ENCODE data around the gene CDCP2.
A peak's percentile ranks its signal among the peaks of the same experiment; 100 is the strongest.
"Not testable (repeated sequence)": the region's sequence is repeated elsewhere in the genome, so short reads cannot be mapped to it uniquely, and the experiment has no call there.

The CDCP2 gene

DNA sequence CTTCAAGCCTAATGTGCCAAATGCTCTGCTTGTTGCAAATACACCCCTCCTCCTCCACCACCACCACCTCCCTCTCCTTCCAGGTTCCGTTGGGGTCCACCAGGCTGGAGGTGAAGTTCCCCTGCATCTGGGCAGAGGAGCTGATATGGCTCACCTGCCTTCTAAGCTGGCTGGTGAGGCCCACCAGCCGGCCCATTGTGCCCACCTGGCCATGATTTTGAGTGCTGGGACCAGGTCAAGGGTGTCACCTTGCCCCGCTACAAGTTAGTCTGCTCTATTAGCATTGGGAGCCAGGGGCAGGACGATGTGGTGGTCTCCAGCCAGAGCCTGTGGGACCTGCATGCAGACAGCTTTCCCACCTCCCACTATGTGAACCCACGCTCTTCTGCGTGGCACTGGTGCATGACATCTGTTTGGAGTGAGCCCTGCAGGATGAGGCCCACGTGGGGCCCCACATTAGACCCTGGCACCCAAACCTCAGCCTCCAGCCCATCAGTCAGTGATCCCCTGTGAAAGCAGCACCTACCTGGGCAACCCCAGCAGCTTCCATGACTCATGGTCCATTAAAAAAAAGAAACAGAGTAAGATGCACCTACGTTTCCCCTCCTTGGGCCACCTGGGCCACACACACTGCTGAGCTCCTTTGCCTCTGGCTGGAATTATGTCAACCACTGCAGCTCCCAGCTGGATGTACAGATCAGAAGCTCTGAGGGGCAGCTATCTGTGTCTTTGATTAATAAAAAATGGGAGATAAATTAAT lies 15.6 kb upstream of the CDCP2 start:
- Histone ChIP-seq H3K14ac (ENCODE audit: low read length in 2 of 2) (no peak overlapping the region), H3K4me1 (ENCODE audit: control insufficient read depth, insufficient read depth, low read depth, low read length) (no peaks in the 10 kb centered on the region), H3K4me2 (ENCODE audit: low read length, poor library complexity, severe bottlenecking) (no peak overlapping the region), H4K91ac (ENCODE audit: low read length) (no peak overlapping the region), H3K9me3 (ENCODE audit: control insufficient read depth, low read length) (no peaks in the 10 kb centered on the region), H2BK5ac (ENCODE audit: low read depth, low read length, poor library complexity, severe bottlenecking) (no peak overlapping the region), H3K18ac (ENCODE audit: low read depth in 1 of 2, low read length in 2 of 2) (no peak overlapping the region), H3K27ac (ENCODE audit: low read length, poor library complexity, severe bottlenecking) (no peak overlapping the region), H2BK15ac (ENCODE audit: low read depth, poor library complexity, severe bottlenecking) (no peak overlapping the region), H3K36me3 (ENCODE audit: control insufficient read depth in 1 of 2, insufficient read depth in 2 of 2, low read depth in 1 of 2, low read length in 2 of 2) (peaks cover 0 to 4% of the 10 kb centered on the region in 2 experiments), H3K9ac (ENCODE audit: low read length) (no peak overlapping the region), H2BK12ac (ENCODE audit: low read length in 2 of 2) (no peak overlapping the region), H3K4ac (ENCODE audit: low read depth in 1 of 2, low read length in 2 of 2) (no peak overlapping the region), H2AK5ac (ENCODE audit: low read length, severe bottlenecking) (no peak overlapping the region), H3K4me3 (ENCODE audit: insufficient read depth in 1 of 2, low read depth in 1 of 2, low read length in 2 of 2) (no peak overlapping the region), H3K27me3 (ENCODE audit: control insufficient read depth in 1 of 2, insufficient read depth in 1 of 2, low read length in 2 of 2) (peaks cover 4 to 5% of the 10 kb centered on the region in 2 experiments), H3K79me1 (replicated peaks; ENCODE audit: low read length, poor library complexity, severe bottlenecking) (no peaks in the 10 kb centered on the region), H2AFZ (ENCODE audit: low read depth, low read length) (no peak overlapping the region), H3K23ac (ENCODE audit: low read length in 2 of 2) (no peak overlapping the region), H2BK120ac (ENCODE audit: low read depth, low read length) (no peak overlapping the region), H4K8ac (ENCODE audit: low read length) (no peak overlapping the region)
- no peak for DNase-seq
- WGBS: 89% methylated on average over 8 of the region's 8 CpGs

DNA sequence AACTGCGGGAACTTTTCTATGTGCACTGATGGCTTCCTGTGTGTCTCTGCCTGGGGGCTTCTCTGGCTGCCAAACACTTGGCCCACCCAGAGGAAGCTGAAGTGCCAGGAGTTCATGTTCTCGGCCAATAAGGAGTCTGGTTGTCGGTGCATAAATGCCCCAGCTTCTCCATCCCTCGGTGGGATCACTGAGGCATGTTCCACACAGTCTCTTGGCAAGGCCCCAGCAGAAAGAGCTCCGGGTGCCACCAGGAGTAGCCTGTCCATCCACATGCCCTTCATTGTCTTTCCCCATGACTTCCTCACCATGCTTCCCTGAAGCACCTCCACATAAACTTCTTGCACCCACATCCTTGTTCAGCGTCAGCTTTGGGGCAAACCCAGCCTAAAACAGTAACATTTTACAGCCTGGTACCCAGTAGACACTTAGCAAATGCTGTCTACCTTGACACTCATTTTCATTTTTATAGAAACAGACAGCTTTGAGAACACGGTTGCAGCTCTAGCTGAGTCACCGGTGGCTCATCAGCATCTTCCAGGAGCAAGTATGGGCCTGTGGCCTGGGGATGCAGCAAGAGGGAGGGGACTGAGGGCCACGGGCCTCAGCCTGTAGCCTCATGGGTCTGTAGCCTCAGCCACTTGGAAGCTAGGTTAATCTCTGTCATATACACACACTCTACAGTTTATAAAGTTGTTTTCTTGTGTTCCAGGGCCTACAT lies 14.8 kb upstream of the CDCP2 start:
- Histone ChIP-seq H3K14ac (ENCODE audit: low read length in 2 of 2) (no peak overlapping the region), H3K4me3 (ENCODE audit: insufficient read depth in 1 of 2, low read depth in 1 of 2, low read length in 2 of 2) (no peak overlapping the region), H3K27me3 (ENCODE audit: control insufficient read depth in 1 of 2, insufficient read depth in 1 of 2, low read length in 2 of 2) (peaks cover 5 to 11% of the 10 kb centered on the region in 2 experiments), H3K4ac (ENCODE audit: low read depth in 1 of 2, low read length in 2 of 2) (no peak overlapping the region), H4K91ac (ENCODE audit: low read length) (no peak overlapping the region), H2AFZ (ENCODE audit: low read depth, low read length) (no peak overlapping the region), H3K9ac (ENCODE audit: low read length) (no peak overlapping the region), H3K4me2 (ENCODE audit: low read length, poor library complexity, severe bottlenecking) (no peak overlapping the region), H3K79me1 (replicated peaks; ENCODE audit: low read length, poor library complexity, severe bottlenecking) (no peaks in the 10 kb centered on the region), H3K36me3 (ENCODE audit: control insufficient read depth in 1 of 2, insufficient read depth in 2 of 2, low read depth in 1 of 2, low read length in 2 of 2) (peaks cover 0 to 4% of the 10 kb centered on the region in 2 experiments), H3K27ac (ENCODE audit: low read length, poor library complexity, severe bottlenecking) (no peak overlapping the region), H4K8ac (ENCODE audit: low read length) (no peak overlapping the region), H3K23ac (ENCODE audit: low read length in 2 of 2) (no peak overlapping the region), H2AK5ac (ENCODE audit: low read length, severe bottlenecking) (no peak overlapping the region), H2BK15ac (ENCODE audit: low read depth, poor library complexity, severe bottlenecking) (no peak overlapping the region), H3K18ac (ENCODE audit: low read depth in 1 of 2, low read length in 2 of 2) (no peak overlapping the region), H2BK5ac (ENCODE audit: low read depth, low read length, poor library complexity, severe bottlenecking) (no peak overlapping the region), H3K9me3 (ENCODE audit: control insufficient read depth, low read length) (no peaks in the 10 kb centered on the region), H3K4me1 (ENCODE audit: control insufficient read depth, insufficient read depth, low read depth, low read length) (peaks cover 2% of the 10 kb centered on the region), H2BK12ac (ENCODE audit: low read length in 2 of 2) (no peak overlapping the region), H2BK120ac (ENCODE audit: low read depth, low read length) (no peak overlapping the region)
- peak; percentile 32 for DNase-seq
- 72% methylated on average over 9 of the region's 9 CpGs for WGBS

GRCh38 chr1:54166357-54166756 lies 13.6 kb upstream of the CDCP2 start:
- 100% methylated on average over 7 of the region's 8 CpGs for WGBS
- not testable (repeated sequence) for H2AK5ac ChIP-seq (ENCODE audit: low read length, severe bottlenecking)

DNA sequence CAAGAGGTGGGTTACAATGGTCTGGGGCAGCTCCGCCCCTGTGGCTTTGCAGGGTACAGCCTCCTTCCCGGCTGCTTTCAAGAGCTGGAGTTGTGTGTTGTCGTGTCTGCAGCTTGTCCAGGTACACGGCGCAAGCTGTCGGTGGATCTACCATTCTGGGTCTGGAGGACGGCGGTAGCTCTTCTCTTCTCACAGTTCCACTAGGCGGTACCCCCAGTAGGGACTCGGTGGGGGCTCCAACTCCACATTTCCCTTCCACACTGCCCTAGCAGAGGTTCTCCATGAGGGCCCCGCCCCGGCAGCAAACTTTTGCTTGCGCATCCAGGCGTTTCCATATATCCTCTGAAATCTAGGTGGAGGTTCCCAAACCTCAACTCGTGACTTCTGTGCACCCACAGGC lies 12.3 kb upstream of the CDCP2 start:
- no peak overlapping the region for H2BK15ac ChIP-seq (ENCODE audit: low read depth, poor library complexity, severe bottlenecking)

More at GRCh38 chr1:54166357-54166756, 13.6 kb upstream of the CDCP2 start:
- not testable (repeated sequence) for H4K8ac ChIP-seq (ENCODE audit: low read length); H2AFZ ChIP-seq (ENCODE audit: low read depth, low read length); H2BK15ac ChIP-seq (ENCODE audit: low read depth, poor library complexity, severe bottlenecking); H3K18ac ChIP-seq (ENCODE audit: low read depth in 1 of 2, low read length in 2 of 2); H2BK12ac ChIP-seq (ENCODE audit: low read length in 2 of 2); H3K4me1 ChIP-seq (ENCODE audit: control insufficient read depth, insufficient read depth, low read depth, low read length); H3K27ac ChIP-seq (ENCODE audit: low read length, poor library complexity, severe bottlenecking); H3K36me3 ChIP-seq (ENCODE audit: control insufficient read depth in 1 of 2, insufficient read depth in 2 of 2, low read depth in 1 of 2, low read length in 2 of 2); H3K4ac ChIP-seq (ENCODE audit: low read depth in 1 of 2, low read length in 2 of 2); H3K4me3 ChIP-seq (ENCODE audit: insufficient read depth in 1 of 2, low read depth in 1 of 2, low read length in 2 of 2); H2BK120ac ChIP-seq (ENCODE audit: low read depth, low read length); DNase-seq; H3K9ac ChIP-seq (ENCODE audit: low read length); H3K79me1 ChIP-seq (replicated peaks; ENCODE audit: low read length, poor library complexity, severe bottlenecking); H3K9me3 ChIP-seq (ENCODE audit: control insufficient read depth, low read length); H4K91ac ChIP-seq (ENCODE audit: low read length); H3K4me2 ChIP-seq (ENCODE audit: low read length, poor library complexity, severe bottlenecking); H3K23ac ChIP-seq (ENCODE audit: low read length in 2 of 2); H3K14ac ChIP-seq (ENCODE audit: low read length in 2 of 2); H2BK5ac ChIP-seq (ENCODE audit: low read depth, low read length, poor library complexity, severe bottlenecking)
- H3K27me3 ChIP-seq (ENCODE audit: control insufficient read depth in 1 of 2, insufficient read depth in 1 of 2, low read length in 2 of 2): peaks cover 13 to 16% of the 10 kb centered on the region in 2 experiments

More for the DNA sequence above, 12.3 kb upstream of the CDCP2 start:
- H3K27ac ChIP-seq (ENCODE audit: low read length, poor library complexity, severe bottlenecking): no peak overlapping the region
- no peak overlapping the region for H2BK120ac ChIP-seq (ENCODE audit: low read depth, low read length)
- no peak overlapping the region for H3K4me3 ChIP-seq (ENCODE audit: insufficient read depth in 1 of 2, low read depth in 1 of 2, low read length in 2 of 2)
- H2BK12ac ChIP-seq (ENCODE audit: low read length in 2 of 2): no peak overlapping the region
- H3K9me3 ChIP-seq (ENCODE audit: control insufficient read depth, low read length): no peaks in the 10 kb centered on the region
- no peak overlapping the region for H4K91ac ChIP-seq (ENCODE audit: low read length)
- 93% methylated on average over 15 of the region's 15 CpGs for WGBS
- no peak overlapping the region for H2AK5ac ChIP-seq (ENCODE audit: low read length, severe bottlenecking)
- H3K4me1 ChIP-seq (ENCODE audit: control insufficient read depth, insufficient read depth, low read depth, low read length): peaks cover 2% of the 10 kb centered on the region
- no peak overlapping the region for H4K8ac ChIP-seq (ENCODE audit: low read length)
- H3K18ac ChIP-seq (ENCODE audit: low read depth in 1 of 2, low read length in 2 of 2): no peak overlapping the region
- no peaks in the 10 kb centered on the region for H3K79me1 ChIP-seq (replicated peaks; ENCODE audit: low read length, poor library complexity, severe bottlenecking)
- H3K4ac ChIP-seq (ENCODE audit: low read depth in 1 of 2, low read length in 2 of 2): no peak overlapping the region
- no peak overlapping the region for H3K9ac ChIP-seq (ENCODE audit: low read length)
- no peak overlapping the region for H3K23ac ChIP-seq (ENCODE audit: low read length in 2 of 2)
- H3K14ac ChIP-seq (ENCODE audit: low read length in 2 of 2): no peak overlapping the region
- no peak overlapping the region for H3K4me2 ChIP-seq (ENCODE audit: low read length, poor library complexity, severe bottlenecking)
- no peak for DNase-seq
- peaks cover 0 to 4% of the 10 kb centered on the region in 2 experiments for H3K36me3 ChIP-seq (ENCODE audit: control insufficient read depth in 1 of 2, insufficient read depth in 2 of 2, low read depth in 1 of 2, low read length in 2 of 2)
- peaks cover 24% of the 10 kb centered on the region in 2 experiments for H3K27me3 ChIP-seq (ENCODE audit: control insufficient read depth in 1 of 2, insufficient read depth in 1 of 2, low read length in 2 of 2)
- H2AFZ ChIP-seq (ENCODE audit: low read depth, low read length): no peak overlapping the region
- no peak overlapping the region for H2BK5ac ChIP-seq (ENCODE audit: low read depth, low read length, poor library complexity, severe bottlenecking)
